WTC11 (cell line): ENCODE data around the gene HIC1.

Experiments
- CTCF ChIP-seq: fragments of 200-600 bp; IDR thresholded peaks from 2 replicates; pipeline ENCODE4 v1.8.0; 2022; ENCODE audit warnings: antibody characterized with exemption
- JUN ChIP-seq: sonication (generic); formaldehyde crosslinking; IDR thresholded peaks from 2 replicates; pipeline ENCODE4 v1.8.0; 2023; ENCODE audit warnings: mild to moderate bottlenecking, missing genetic modification reagents
- MYBL2 ChIP-seq: sonication (generic); formaldehyde crosslinking; IDR thresholded peaks from 2 replicates; pipeline ENCODE4 v1.8.1; 2023; ENCODE audit warnings: mild to moderate bottlenecking, moderate library complexity, missing genetic modification reagents
- NR1H2 ChIP-seq: sonication (generic); formaldehyde crosslinking; IDR thresholded peaks from 2 replicates; pipeline ENCODE4 v1.9.0; 2021; ENCODE audit warnings: mild to moderate bottlenecking, moderate library complexity, missing genetic modification reagents
- USF2 ChIP-seq: sonication (generic); formaldehyde crosslinking; IDR thresholded peaks from 2 replicates; pipeline ENCODE4 v1.8.1; 2023; ENCODE audit warnings: mild to moderate bottlenecking, missing genetic modification reagents, moderate library complexity
- ZNF232 ChIP-seq: sonication (generic); formaldehyde crosslinking; IDR thresholded peaks from 2 replicates; pipeline ENCODE4 v1.8.0; 2022; ENCODE audit warnings: mild to moderate bottlenecking, missing genetic modification reagents

- TF ChIP-seq JUN (CRISPR knock-in tag), result no peak
- no peak for TF ChIP-seq ZNF232 (CRISPR knock-in tag)
- no peak for TF ChIP-seq CTCF
- TF ChIP-seq USF2 (CRISPR knock-in tag), result no peak
- no peak for TF ChIP-seq MYBL2 (CRISPR knock-in tag)
- no peak for TF ChIP-seq NR1H2 (CRISPR knock-in tag)
Measured at GRCh38 chr17:2028234-2028614, 26.7 kb upstream of the HIC1 start.
